GM18867 (cell line): ENCODE data around the gene PCDHB9.
"Not testable (repeated sequence)": the region's sequence is repeated elsewhere in the genome, so short reads cannot be mapped to it uniquely, and the experiment has no call there.

Source experiments
- ATAC-seq: cut with Tn5 transposase; IDR thresholded peaks from one replicate; pipeline ENCODE4 v1.9.1; 2021; ENCODE audit warnings: mild to moderate bottlenecking, moderate library complexity; ENCODE audit not compliant: unreplicated experiment

PCDHB9 gene

GRCh38 chr5:141186897-141187512 lies at the start of gene PCDHB9:
PCDHB9 (plus strand) TSS chr5:141187161; CDS start chr5:141187319, 158 bp downstream.
- ATAC-seq = no peak

- not testable (repeated sequence) for ATAC-seq
Observed at GRCh38 chr5:141137346-141137745, 49.6 kb upstream of the PCDHB9 start.

- ATAC-seq = no peak
Observed at GRCh38 chr5:141149812-141150211, 37.1 kb upstream of the PCDHB9 start, which contains the start of gene PCDHB6. PCDHB6 (plus strand) TSS chr5:141150057; CDS start chr5:141150258, 201 bp downstream.

GRCh38 chr5:141150224-141150992 lies 36.6 kb upstream of the PCDHB9 start:
- ATAC-seq = no peak

GRCh38 chr5:141150993-141151325 lies 36.0 kb upstream of the PCDHB9 start:
- no peak for ATAC-seq

GRCh38 chr5:141151632-141152031 lies 35.3 kb upstream of the PCDHB9 start:
- ATAC-seq = not testable (repeated sequence)

- ATAC-seq = not testable (repeated sequence)
Observed at GRCh38 chr5:141152096-141152495, 34.9 kb upstream of the PCDHB9 start.

- no peak for ATAC-seq
Observed at GRCh38 chr5:141155540-141156374, 31.2 kb upstream of the PCDHB9 start.

- not testable (repeated sequence) for ATAC-seq
Observed at GRCh38 chr5:141157356-141157755, 29.6 kb upstream of the PCDHB9 start.

GRCh38 chr5:141157901-141158300 lies 29.1 kb upstream of the PCDHB9 start:
- not testable (repeated sequence) for ATAC-seq

- ATAC-seq = no peak
Observed at GRCh38 chr5:141172381-141173204, 14.4 kb upstream of the PCDHB9 start, which contains the start of gene PCDHB7. PCDHB7 (plus strand) TSS chr5:141172644; CDS start chr5:141172836, 192 bp downstream.

GRCh38 chr5:141174291-141175104 lies 12.5 kb upstream of the PCDHB9 start:
- not testable (repeated sequence) for ATAC-seq

GRCh38 chr5:141175933-141176332 lies 11.0 kb upstream of the PCDHB9 start:
- ATAC-seq = no peak

GRCh38 chr5:141177577-141178191 lies 9.3 kb upstream of the PCDHB9 start, which contains the start of gene PCDHB8:
PCDHB8 (plus strand) TSS chr5:141177790; CDS start chr5:141178035, 245 bp downstream.
- ATAC-seq = not testable (repeated sequence)

GRCh38 chr5:141179371-141179770 lies 7.6 kb upstream of the PCDHB9 start:
- ATAC-seq = not testable (repeated sequence)

GRCh38 chr5:141179876-141180275 lies 7.1 kb upstream of the PCDHB9 start:
- ATAC-seq = not testable (repeated sequence)

- no peak for ATAC-seq
Observed at GRCh38 chr5:141180313-141180712, 6.6 kb upstream of the PCDHB9 start.

- ATAC-seq = no peak
Observed at GRCh38 chr5:141182248-141182647, 4.7 kb upstream of the PCDHB9 start, which contains the start of gene PCDHB16. PCDHB16 (plus strand) TSS chr5:141182387; CDS start chr5:141182560, 173 bp downstream.
